Lower leg skin (tissue), 3 donors: Measurements from ENCODE around the gene BHLHE23.

Experiments
- CTCF ChIP-seq, 3 donors: fragments of 450-650 bp; IDR thresholded peaks; one replicate each; pipeline ENCODE4 v1.5.1; 2016; ENCODE audit warnings: antibody characterized with exemption in 3 of 3, mild to moderate bottlenecking in 3 of 3, moderate library complexity in 2 of 3
- POLR2A ChIP-seq, 2 donors: fragments of 450-650 bp; IDR thresholded peaks; one replicate each; pipeline ENCODE4 v1.6.1; 2016 to 2017; ENCODE audit warnings: antibody characterized with exemption in 2 of 2, mild to moderate bottlenecking in 1 of 2, moderate library complexity in 1 of 2

DNA sequence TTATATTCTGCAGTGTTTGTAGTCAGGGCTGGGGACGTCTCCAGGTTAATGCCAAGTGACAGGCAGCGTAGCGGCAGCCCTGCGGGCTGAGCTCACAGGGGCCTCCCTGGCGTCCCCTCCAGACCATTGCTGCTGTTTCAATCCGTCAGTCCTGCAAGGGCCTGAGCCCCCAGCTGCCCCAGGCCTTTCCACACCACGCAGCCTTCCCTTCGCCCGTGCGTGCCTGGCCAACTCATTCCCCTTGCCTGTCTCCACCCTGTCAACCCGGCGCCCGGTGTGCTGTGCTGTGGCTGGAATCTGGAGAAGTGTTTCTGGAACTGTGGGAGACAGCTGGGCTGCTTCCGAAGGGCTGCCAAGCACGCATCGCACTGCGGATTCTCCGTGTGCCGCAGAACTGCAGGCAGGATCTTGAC is 11.9 kb downstream of the BHLHE23 start:
- TF ChIP-seq CTCF (IDR thresholded peaks at IDR 0.05) (no peak), POLR2A (IDR thresholded peaks at IDR 0.05) (no peak)
